Measurements from ENCODE around the gene MTHFD1L.

DNA sequence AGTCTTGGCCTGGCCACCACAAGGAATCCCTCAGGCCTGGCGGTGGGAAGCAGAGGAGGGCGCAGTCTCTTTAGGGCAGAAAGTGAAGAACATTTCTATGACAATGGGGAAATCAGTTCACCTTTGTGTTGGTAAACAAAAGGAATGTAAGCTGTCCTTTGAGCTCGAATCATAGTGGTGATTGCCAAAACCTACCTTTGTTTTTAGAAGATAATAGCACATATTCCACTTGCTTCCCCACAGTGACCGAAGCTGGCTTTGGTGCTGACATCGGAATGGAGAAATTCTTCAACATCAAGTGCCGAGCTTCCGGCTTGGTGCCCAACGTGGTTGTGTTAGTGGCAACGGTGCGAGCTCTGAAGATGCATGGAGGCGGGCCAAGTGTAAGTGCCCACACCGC, 144.1 kb downstream of the MTHFD1L start:
- TF ChIP-seq CTCF (IDR thresholded peaks at IDR 0.05; ENCODE audit: insufficient read depth, low read depth, low read length) (no peak), EZH2 (IDR thresholded peaks at IDR 0.05; ENCODE audit: insufficient read depth, low read length) (no peak)

All from astrocyte (in vitro differentiated cells and primary cell).